ENCODE data around the gene DBX1.

DBX1 gene

DNA sequence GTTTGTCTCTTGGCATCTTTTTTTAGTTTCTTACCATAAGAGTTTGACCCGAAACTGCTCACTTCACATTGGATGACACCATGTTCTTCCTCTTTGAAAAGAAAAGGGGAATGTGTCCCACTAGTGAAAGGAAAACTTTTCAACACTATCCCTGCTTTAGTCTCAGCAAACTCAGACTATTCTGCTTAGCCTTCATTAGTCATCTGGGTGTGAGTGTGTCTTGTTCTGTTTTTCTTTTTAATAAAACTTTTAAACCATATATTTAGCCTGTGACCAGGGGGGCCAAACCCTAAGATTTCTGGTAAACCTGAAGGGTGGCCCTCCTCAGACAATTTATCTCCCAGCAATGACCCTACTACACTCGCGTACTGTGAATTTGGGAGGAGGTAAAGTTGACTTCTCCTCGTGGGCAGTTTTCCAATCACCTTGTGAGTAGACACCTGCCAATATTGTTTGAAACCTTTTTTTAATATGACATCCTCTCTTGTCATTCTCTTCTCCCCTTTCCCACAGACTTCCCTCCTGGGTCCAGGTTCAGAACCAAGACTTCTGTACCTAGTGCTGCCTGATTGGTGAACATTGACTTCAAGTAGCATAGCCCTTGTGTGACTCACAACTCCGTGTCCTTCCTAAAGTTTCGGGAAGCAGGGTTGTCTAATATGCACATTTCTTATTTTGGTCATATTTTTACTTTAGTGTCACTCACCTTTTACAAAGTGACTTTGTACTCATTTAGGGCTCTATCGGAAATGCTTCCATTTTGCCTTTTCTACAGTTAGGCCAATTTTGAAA, 39.9 kb downstream of the DBX1 start:
- DNase-seq (ENCODE audit: low spot score) = no peak

DNA sequence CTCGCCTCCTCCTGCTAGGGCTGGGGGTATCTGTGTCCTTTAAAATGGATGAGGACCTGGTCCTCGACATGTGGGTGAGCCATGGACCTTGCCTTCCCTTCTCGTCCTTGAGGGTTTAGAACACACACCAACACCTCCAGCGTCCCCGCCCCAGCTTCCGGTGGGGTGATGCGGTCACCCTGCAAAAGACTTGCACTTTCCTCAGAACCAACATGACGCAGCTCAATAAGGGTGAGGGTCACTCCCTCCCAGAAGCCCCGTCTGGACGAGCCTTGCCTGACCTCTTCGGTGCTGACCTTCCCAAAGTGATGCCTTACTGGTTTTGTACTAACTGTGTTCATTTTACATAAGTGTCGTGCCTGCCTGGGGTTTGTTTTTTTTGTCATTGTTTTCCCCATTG, 41.0 kb downstream of the DBX1 start:
- no peak for DNase-seq (ENCODE audit: low spot score)

DNA sequence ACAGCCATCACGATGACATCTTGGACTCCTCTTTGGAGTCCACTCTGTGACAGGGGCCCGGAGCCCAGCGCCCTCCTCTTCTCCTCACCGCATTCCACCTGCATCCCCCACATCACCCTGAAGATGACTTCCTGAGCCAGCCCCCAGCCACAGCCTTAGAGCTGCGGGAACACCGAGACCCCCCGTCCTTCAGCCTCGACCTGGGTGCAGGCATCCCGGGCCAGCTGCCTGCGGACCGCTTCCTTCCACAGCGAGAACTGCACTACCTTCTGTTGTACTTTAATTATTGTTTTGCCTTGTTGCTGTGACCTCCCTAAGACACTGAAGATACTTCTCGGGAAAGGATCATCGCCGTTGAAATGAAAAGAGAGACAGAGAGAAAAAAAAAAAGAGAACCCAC, 42.1 kb downstream of the DBX1 start:
- DNase-seq (ENCODE audit: low spot score) = no peak

DNA sequence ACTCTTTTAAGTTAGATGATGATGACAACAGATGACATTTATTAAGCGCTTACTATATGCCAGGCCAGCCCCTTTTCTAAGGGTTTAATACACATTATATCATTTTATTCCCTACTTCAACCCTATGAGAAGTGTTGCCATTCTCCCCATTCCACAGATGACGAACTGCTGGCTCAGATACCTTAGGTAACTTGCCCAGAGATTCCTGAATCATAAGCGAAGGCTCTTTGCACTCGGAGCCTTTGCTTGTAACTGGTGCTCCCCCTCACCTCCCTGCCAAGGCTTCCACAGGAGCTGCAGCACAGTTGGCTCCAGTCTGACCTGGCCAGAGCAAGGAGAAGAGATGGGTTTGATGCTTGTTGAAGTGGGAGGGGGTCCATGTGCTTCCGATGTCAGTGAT, 43.0 kb downstream of the DBX1 start:
- no peak for DNase-seq (ENCODE audit: low spot score)

DNA sequence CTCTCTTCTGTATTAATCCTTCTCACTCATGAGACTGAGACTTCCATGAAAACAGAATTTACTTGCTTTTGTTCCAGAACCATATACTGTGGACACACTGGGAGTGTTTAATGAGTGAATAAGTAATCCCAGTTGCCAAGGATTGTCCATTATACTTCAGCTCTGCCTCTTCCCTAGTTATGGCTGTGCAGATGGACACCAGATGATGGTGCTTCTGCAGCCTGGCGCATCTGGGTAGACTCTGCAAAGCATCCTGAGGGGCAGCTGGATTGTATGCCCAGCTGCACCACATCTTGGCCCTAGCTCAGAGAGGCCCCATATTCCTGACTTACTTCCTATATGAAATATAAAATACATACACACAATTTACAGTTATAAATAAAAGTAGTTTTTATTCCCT, 43.5 kb downstream of the DBX1 start:
- DNase-seq (ENCODE audit: low spot score) = no peak

DNA sequence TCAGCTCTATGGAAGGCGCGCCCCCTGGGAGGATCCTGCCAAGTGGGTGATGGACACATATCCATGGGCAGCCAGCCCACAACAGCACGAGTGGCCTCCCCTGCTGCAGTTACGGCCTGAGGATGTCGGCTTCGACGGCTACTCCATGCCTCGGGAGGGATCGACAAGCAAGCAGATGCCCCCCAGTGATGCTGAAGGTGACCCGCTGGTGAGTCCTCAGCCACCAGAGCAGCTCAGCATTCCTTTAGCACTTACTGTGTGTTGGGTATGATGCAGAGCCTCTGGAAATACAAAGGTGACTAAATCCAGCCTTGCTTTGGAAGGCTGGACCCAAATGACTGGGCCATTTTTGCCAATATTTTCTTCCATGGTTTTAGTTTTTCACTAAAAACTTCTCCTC, 45.7 kb downstream of the DBX1 start:
- peak; percentile 27 for DNase-seq (ENCODE audit: low spot score)

DNA sequence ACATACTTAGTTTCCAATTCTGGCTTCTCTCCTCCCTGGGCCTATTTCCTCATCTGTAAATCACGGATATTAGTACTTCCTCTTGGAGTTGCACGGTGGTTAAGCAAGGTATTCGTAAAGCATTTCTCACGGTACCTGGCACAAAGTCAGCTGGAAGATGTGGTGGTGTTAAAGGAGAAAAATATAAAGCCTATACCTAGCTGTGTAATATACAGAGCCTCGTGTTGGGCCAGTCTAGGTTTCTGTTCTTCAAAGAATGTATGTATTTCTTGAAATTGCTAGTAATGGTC, 47.2 kb downstream of the DBX1 start:
- DNase-seq (ENCODE audit: low spot score) = no peak

DNA sequence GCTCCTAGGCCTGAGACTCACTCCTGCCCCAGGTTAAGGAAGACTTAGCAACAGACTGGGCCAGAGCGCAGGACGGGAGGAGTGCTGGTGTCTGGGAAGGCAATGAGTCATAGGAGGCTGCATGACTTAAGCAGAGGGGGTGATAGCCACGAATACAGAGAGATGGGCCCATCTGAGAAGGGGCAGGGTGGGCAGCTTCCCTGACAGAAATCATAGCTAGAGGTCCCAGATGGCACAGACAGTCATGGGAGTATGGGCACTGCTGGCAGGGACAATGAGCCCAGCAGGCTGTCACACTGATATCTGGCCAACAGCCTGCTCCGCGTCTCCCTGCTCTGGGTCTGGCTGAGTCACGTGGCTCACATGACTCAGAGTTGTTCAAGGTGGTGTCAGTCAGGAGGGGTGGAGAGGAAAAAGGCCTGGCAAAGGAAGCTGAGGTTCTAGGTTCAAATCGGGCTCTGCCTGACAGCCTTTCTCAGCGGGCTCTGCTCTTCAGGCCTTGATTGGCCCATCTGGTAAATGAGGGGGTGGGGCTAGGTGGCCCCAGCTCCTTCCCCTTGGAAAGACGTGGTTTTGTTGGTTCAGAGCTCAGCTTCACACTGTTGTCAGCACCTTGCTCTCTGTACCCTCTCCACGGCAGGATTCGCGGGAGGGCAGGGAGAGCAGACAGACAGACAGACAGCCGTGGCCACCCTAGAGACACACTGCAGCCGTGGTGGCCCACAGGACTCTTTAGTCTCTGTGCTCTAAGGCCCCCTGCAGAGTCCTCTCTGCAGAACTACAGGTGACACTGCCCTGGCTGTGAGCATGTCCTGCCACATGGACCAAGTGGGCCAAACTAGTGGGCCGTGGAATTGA, 47.8 kb downstream of the DBX1 start:
- DNase-seq (ENCODE audit: low spot score) = peak; percentile 92

DNA sequence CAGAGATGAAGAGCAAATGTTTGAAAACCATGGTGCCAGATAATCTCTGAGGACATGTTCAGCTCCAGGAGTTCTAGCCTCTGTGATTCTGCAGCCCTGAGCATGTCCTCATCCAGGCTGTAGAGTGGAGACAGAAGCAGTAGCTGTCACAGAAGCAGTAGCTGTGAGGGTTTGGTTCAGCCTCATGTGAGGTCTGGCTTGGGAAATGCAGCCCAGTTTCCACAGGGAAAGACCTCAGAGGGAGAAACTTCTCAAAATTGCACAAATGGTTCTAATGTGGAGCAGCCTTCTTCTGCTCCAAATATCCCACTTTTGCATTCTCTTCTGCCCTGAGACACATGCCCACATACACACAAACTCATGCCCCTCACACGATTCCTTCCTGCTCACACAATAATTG, 48.4 kb downstream of the DBX1 start:
- DNase-seq (ENCODE audit: low spot score) = no peak

DNA sequence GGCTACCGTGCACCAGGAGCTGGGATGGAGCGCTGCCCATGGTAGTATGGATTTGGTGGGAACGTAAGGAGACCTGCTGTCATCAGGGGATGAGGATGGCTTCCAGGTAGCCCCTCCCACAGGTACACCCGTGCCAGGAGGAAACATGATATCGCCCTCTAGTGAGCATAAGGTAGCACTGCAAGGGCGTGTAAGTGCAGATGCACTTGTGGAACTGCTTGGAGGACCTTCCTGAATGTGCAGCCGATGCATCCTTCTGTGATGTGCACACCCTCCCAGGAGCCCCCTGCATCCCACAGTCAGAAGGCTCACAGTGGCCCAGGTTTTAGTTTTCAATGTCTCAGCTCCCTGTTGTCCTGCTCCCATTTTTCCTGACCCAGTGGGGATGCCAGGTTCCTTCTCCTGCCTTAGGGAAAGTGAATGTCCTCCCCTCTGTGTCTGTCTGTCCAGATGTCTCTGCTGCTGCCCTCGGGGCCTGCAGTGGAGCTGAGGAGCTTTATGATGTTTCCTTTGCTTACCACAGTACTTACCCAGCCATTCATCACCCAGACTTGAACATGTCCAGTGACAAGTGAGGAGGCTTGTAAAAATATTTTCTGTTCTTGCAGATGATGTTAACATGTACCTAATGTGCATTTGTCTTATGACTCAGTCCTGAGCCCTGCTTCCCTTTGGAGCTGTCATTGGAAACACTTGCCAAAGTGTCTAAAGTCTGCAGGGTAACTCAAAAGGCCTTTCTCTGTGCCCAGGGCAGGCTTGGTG, 49.2 kb downstream of the DBX1 start:
- peak; percentile 58 for DNase-seq (ENCODE audit: low spot score)

DNA sequence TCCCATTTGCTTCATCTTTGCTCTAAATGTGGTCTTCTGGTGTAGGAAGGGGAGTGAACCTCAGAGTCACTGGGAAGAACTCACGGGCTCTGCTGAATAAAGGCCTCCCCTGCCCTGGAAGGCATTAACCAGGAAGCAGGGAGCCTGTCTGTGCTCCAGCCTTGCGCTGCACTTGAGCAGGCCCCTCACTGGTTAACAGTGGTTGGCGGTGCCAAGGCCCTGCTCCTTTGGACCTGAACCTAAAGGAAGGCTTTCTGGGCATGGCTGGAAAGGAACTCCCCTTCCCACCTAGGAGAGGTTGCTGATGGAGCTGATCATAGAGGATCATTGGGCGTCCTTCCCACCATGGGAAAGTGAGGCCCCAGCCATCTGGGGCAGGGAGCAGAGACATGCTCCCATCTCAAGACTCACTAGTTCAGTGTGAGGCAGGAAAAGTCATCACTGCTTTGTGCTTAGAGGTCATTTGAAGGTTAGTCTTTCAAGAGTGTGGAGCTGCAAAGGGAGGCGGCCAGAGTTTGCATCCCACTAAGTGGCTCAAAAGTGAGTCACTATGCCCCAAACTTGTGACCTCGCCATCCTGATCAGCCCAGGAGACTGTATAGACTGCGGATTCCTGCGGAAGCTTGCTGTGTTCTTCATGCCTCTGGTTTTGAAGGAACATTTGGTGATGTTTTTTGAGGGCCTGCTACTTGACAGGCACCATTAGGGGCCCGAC, 50.4 kb downstream of the DBX1 start:
- no peak for DNase-seq (ENCODE audit: low spot score)

Data from RKO (cell line).